ENCODE results near the gene EVPLL. TPM values are rescaled to one million over a fixed set of nuclear protein-coding genes. Genes with fewer than 3 reads are reported as not detected.

Gene EVPLL
- total and polyA plus RNA-seq, 10 donors, result not detected

- Histone ChIP-seq H3K9me3 (no peaks in the 10 kb centered on the region), H3K4me1 (peaks cover 4 to 50% (median 23%) of the 10 kb centered on the region in 6 donors), H3K36me3 (peaks cover 0 to 34% (median under 1%) of the 10 kb centered on the region in 6 donors), H3K27ac (no peak overlapping the region), H3K27me3 (replicated peaks in 1 of 7) (no peaks in the 10 kb centered on the region), H3K4me3 (no peak overlapping the region)
- intact Hi-C loops (cut with DNase I; ENCODE audit: low total_unique reads), result no loop called here
- DNase-seq, result no peak
- TF ChIP-seq POLR2A (IDR thresholded peaks at IDR 0.05), result no peak
- no peak for TF ChIP-seq CTCF (IDR thresholded peaks at IDR 0.05 in 8 of 11, conservative IDR thresholded peaks at IDR 0.05 in 3 of 11)
- WGBS, 5 donors, result 88 to 93% (median 91%) methylated on average over 8 of the region's 8 CpGs
Observed at GRCh38 chr17:18360518-18360917, 17.1 kb upstream of the EVPLL start.

GRCh38 chr17:18361837-18362697 is 15.5 kb upstream of the EVPLL start:
- 60 to 75% (median 72%) methylated on average over 15 of the region's 15 CpGs for WGBS, 5 donors
- H3K4me1 ChIP-seq, result peaks cover 4 to 35% (median 22%) of the 10 kb centered on the region in 6 donors
- H3K36me3 ChIP-seq, result peaks cover 0 to 27% (median 0%) of the 10 kb centered on the region in 6 donors
- intact Hi-C loops (cut with DNase I; ENCODE audit: low total_unique reads), result no loop called here
- TF ChIP-seq POLR2AphosphoS5 (IDR thresholded peaks at IDR 0.05), result no peak
- no peak for TF ChIP-seq POLR2A (IDR thresholded peaks at IDR 0.05)
- no peak for TF ChIP-seq CTCF (IDR thresholded peaks at IDR 0.05 in 8 of 11, conservative IDR thresholded peaks at IDR 0.05 in 3 of 11)
- DNase-seq, result no peak
- H3K4me3 ChIP-seq, result peak overlapping the region in 7 of 8 donors; percentile 62 to 96 (median 81)
- H3K27ac ChIP-seq, result peak overlapping the region in 6 of 8 donors; percentile 29 to 85 (median 82)
- H3K27me3 ChIP-seq (replicated peaks in 1 of 7), result no peaks in the 10 kb centered on the region
- H3K9me3 ChIP-seq, result no peaks in the 10 kb centered on the region

GRCh38 chr17:18362698-18363100 is 14.9 kb upstream of the EVPLL start:
- no peaks in the 10 kb centered on the region for H3K9me3 ChIP-seq
- H3K4me3 ChIP-seq, result peak overlapping the region; percentile 62 to 96 (median 80)
- 7 to 12% (median 10%) methylated on average over 10 to 14 of the region's 14 CpGs for WGBS, 5 donors
- peaks cover 0 to 27% (median 0%) of the 10 kb centered on the region in 6 donors for H3K36me3 ChIP-seq
- TF ChIP-seq CTCF (IDR thresholded peaks at IDR 0.05 in 8 of 11, conservative IDR thresholded peaks at IDR 0.05 in 3 of 11) (no peak), POLR2A (IDR thresholded peaks at IDR 0.05) (no peak), POLR2AphosphoS5 (IDR thresholded peaks at IDR 0.05) (peak in 1 of 3 donors; percentile 30)
- peak overlapping the region in 7 of 8 donors; percentile 46 to 85 (median 81) for H3K27ac ChIP-seq
- H3K27me3 ChIP-seq (replicated peaks in 1 of 7), result no peaks in the 10 kb centered on the region
- DNase-seq, result no peak
- intact Hi-C loops (cut with DNase I; ENCODE audit: low total_unique reads), result no loop called here
- peaks cover 4 to 30% (median 22%) of the 10 kb centered on the region in 6 donors for H3K4me1 ChIP-seq

Measured in spleen (tissue), 11 donors.